K562 (cell line): ENCODE results near the gene MAPKAPK3. TPM values are rescaled to one million over a fixed set of nuclear protein-coding genes. Genes with fewer than 3 reads are reported as not detected.
A peak's percentile ranks its signal among the peaks of the same experiment; 100 is the strongest.

ENCODE experiments used
- ATAC-seq: fragments of 200-7000 bp; cut with Tn5 transposase; 3 replicates; pipeline ENCODE4 v1.9.1; 2020; ENCODE audit warnings: moderate library complexity
- BruUV-seq: library from RNA; stranded (reverse); fragments of 400-500 nt; replicated peaks from 2 replicates; lab custom pipeline; 2021; lab: Mats Ljungman, UMichigan
- CTCF ChIA-PET: fragments of 300-600 bp; formaldehyde crosslinking; extraction: SDS; loops from one replicate; lab custom pipeline; 2021; ENCODE audit warnings: low intra/inter-chr PET ratio; lab: Yijun Ruan, JAX
- POLR2A ChIA-PET: fragments of 300-600, 350-650 bp; sonication (Branson Sonifier 250); formaldehyde crosslinking; extraction: SDS; loops from one replicate; lab custom pipeline; 2021; ENCODE audit warnings: antibody characterized with exemption, inconsistent platforms; lab: Yijun Ruan, JAX
- DNase-seq, 4 experiments: peaks; one replicate each; pipeline versions ENCODE4 v3.0.0 to v3.0.0-alpha.2; 2011 to 2018; ENCODE audit warnings: low spot score in 3 of 4, mixed read lengths in 3 of 4; ENCODE audit errors: extremely low read depth in 1 of 4
- FAIRE-seq: peaks from 2 replicates; lab custom pipeline; 2011; peaks lifted over from hg19 to GRCh38; lab: Jason Lieb, UNC
- H2AFZ ChIP-seq: 2 replicates; pipeline ENCODE4 v1.6.0; 2011; ENCODE audit warnings: low read depth, low read length, control low read depth, inconsistent platforms
- H3K27ac ChIP-seq: fragments of 200-600 bp; 3 replicates; pipeline ENCODE4 v1.8.0; 2011; ENCODE audit warnings: low read depth, mild to moderate bottlenecking, control low read depth, inconsistent platforms, low read length, moderate library complexity, mixed read lengths; ENCODE audit errors: extremely low read depth
- H3K27me3 ChIP-seq, 2 experiments: fragments of 300-600 bp in 1 of 2; 2 replicates in 1 of 2; 3 replicates in 1 of 2; pipeline versions ENCODE4 v1.6.0 to v1.8.0; 2011; ENCODE audit warnings: inconsistent platforms in 2 of 2, low read length in 2 of 2, mild to moderate bottlenecking in 1 of 2, mixed read lengths in 1 of 2, moderate library complexity in 1 of 2; ENCODE audit not compliant: control insufficient read depth in 2 of 2, insufficient read depth in 2 of 2
- H3K36me3 ChIP-seq: fragments of 300-600 bp; 3 replicates; pipeline ENCODE4 v1.8.0; 2011; ENCODE audit warnings: mild to moderate bottlenecking, low read length, inconsistent platforms; ENCODE audit not compliant: control insufficient read depth, insufficient read depth
- H3K4me1 ChIP-seq, 2 experiments: fragments of 200-600 bp in 1 of 2; replicated peaks in 1 of 2; 2 replicates in 1 of 2; 3 replicates in 1 of 2; pipeline versions ENCODE4 v1.5.1 to v1.8.0; 2011; ENCODE audit warnings: inconsistent platforms in 2 of 2, low read length in 2 of 2, mild to moderate bottlenecking in 1 of 2, mixed read lengths in 1 of 2, moderate library complexity in 1 of 2; ENCODE audit not compliant: control insufficient read depth in 2 of 2, insufficient read depth in 2 of 2
- H3K4me2 ChIP-seq: 2 replicates; pipeline ENCODE4 v1.6.1; 2011; ENCODE audit warnings: low read length, control low read depth, inconsistent platforms, mixed read lengths; ENCODE audit not compliant: insufficient read depth
- H3K4me3 ChIP-seq: fragments of 200-600 bp; sonication (generic), shearing (Covaris generic); 2 replicates; pipeline ENCODE4 v1.5.1; 2016; ENCODE audit warnings: control low read depth, inconsistent platforms
- H3K79me2 ChIP-seq: fragments of 200-600 bp; 3 replicates; pipeline ENCODE4 v1.8.0; 2011; ENCODE audit warnings: low read length, inconsistent platforms; ENCODE audit not compliant: control insufficient read depth, insufficient read depth
- H3K9ac ChIP-seq, 2 experiments: 2 replicates each; pipeline versions ENCODE4 v1.6.0 to v1.6.1; 2011; ENCODE audit warnings: low read depth in 2 of 2, low read length in 2 of 2, control low read depth in 1 of 2, inconsistent platforms in 1 of 2, mild to moderate bottlenecking in 1 of 2, mixed read lengths in 1 of 2; ENCODE audit not compliant: insufficient read depth in 1 of 2
- H3K9me1 ChIP-seq: one replicate; pipeline ENCODE4 v1.6.0; 2011; ENCODE audit warnings: inconsistent platforms, mild to moderate bottlenecking, low read length, moderate library complexity; ENCODE audit not compliant: control insufficient read depth, insufficient read depth
- H3K9me3 ChIP-seq: replicated peaks from 2 replicates; pipeline ENCODE4 v1.5.1; 2011; ENCODE audit warnings: low read depth, low read length, inconsistent platforms; ENCODE audit not compliant: control insufficient read depth, insufficient read depth
- H4K20me1 ChIP-seq: replicated peaks from 2 replicates; pipeline ENCODE4 v1.6.1; 2011; ENCODE audit warnings: low read length, inconsistent platforms, mixed read lengths; ENCODE audit not compliant: control insufficient read depth, insufficient read depth
- C11orf30 ChIP-seq: fragments of 450-650 bp; IDR thresholded peaks from 2 replicates; pipeline ENCODE4 v1.6.1; 2016; ENCODE audit warnings: low read depth, mild to moderate bottlenecking
- DIDO1 ChIP-seq: fragments of 450-650 bp; IDR thresholded peaks from 2 replicates; pipeline ENCODE4 v1.6.1; 2016; ENCODE audit warnings: low read depth, missing biosample characterization, missing genetic modification characterization
- MAFG ChIP-seq: fragments of 450-650 bp; conservative IDR thresholded peaks from 2 replicates; pipeline ENCODE4 v1.6.1; 2016; ENCODE audit warnings: missing genetic modification characterization, missing compliant biosample characterization
- MAZ ChIP-seq, 2 experiments: fragments of 450-650 bp in 1 of 2; sonication (generic) in 1 of 2; formaldehyde crosslinking; IDR thresholded peaks in 1 of 2; conservative IDR thresholded peaks in 1 of 2; 2 replicates each; pipeline versions ENCODE4 v1.4.0 to v1.5.0; 2020; ENCODE audit warnings: mild to moderate bottlenecking in 1 of 2, missing genetic modification reagents in 1 of 2
- ZBTB5 ChIP-seq: fragments of 450-650 bp; IDR thresholded peaks from 2 replicates; pipeline ENCODE4 v1.6.1; 2017; ENCODE audit warnings: antibody characterized with exemption
- ZNF316 ChIP-seq: fragments of 450-650 bp; IDR thresholded peaks from 2 replicates; pipeline ENCODE4 v1.6.1; 2016
- WGBS: fragments of 100-300 bp; shearing (Covaris generic); methylation state at CpG from one replicate; pipeline ENCODE4 v1.1.6; 2016; ENCODE audit warnings: low coverage, mixed read lengths; ENCODE audit not compliant: insufficient coverage; ENCODE audit errors: missing lambda C conversion rate; 5-methylcytosine and 5-hydroxymethylcytosine counted together
- in situ Hi-C: fragments of 300-500 bp; cut with MboI; formaldehyde crosslinking; loops from 4 replicates; pipeline ENCODE4 v1.15.0; 2018; ENCODE audit warnings: inconsistent platforms, mixed read lengths
- intact Hi-C: fragments of 100-400 bp; cut with micrococcal nuclease; formaldehyde crosslinking; loops from 2 replicates; pipeline ENCODE4 v1.14.2; 2022
- polyA plus RNA-seq, 8 experiments: library from polyadenylated mRNA; depleted of rRNA in 4 of 8; stranded (reverse) in 5 of 8; unstranded in 3 of 8; fragments of >200 nt; fragmentation: Nextera tagmentation in 2 of 8; fragmentation: Illumina TruSeq in 1 of 8; extraction: Ambion mirVana in 2 of 8; extraction: Trizol in 1 of 8; gene quantifications; 2 replicates each; pipeline versions ENCODE4 v1.2.1 to v1.2.3, GENCODE V29; 2011 to 2014; ENCODE audit warnings: inconsistent platforms in 1 of 8, missing spikeins in 1 of 8
- total RNA-seq, 7 experiments: library from RNA; depleted of rRNA in 6 of 7; stranded (reverse); fragments of >200 nt in 6 of 7; fragmentation: Illumina TruSeq in 2 of 7; extraction: Trizol in 2 of 7; gene quantifications; 2 replicates each; pipeline versions ENCODE4 v1.2.1 to v1.2.3, GENCODE V29; 2011 to 2021; ENCODE audit warnings: low replicate concordance in 1 of 7

MAPKAPK3 gene
- total and polyA plus RNA-seq, 9 of the 15 experiments (the other 6 are each of a cell fraction or from before 2014, with no cell fraction given): 8.0 to 56.4 (median 41.2) TPM

- peak; percentile 43 for TF ChIP-seq ZNF316
- TF ChIP-seq MAZ (CRISPR knock-in tag; conservative IDR thresholded peaks at IDR 0.05 in 1 of 2, IDR thresholded peaks at IDR 0.05 in 1 of 2): no peak
- TF ChIP-seq ZBTB5: no peak
- TF ChIP-seq MAFG (tag): peak; percentile 31; the same call in 1 of the 2 replicates
- peak; percentile 38; the same call in 1 of the 2 replicates for TF ChIP-seq C11orf30
- TF ChIP-seq DIDO1 (tag): no peak
- TF ChIP-seq, all 486 proteins: peak for 3
- Histone ChIP-seq H3K4me1 (peaks cover 0 to 14% of the 10 kb centered on the region in 2 experiments; a peak in 2 of 5 replicates), H2AFZ (no peak overlapping the region), H4K20me1 (no peaks in the 10 kb centered on the region; the same call in 1 of the 2 replicates), H3K36me3 (no peaks in the 10 kb centered on the region), H3K4me3 (no peak overlapping the region), H3K9ac (no peak overlapping the region), H3K9me3 (no peaks in the 10 kb centered on the region), H3K4me2 (no peak overlapping the region), H3K27me3 (peaks cover 11 to 32% of the 10 kb centered on the region in 2 experiments; a peak in 4 of 5 replicates), H3K79me2 (no peaks in the 10 kb centered on the region), H3K27ac (no peak overlapping the region), H3K9me1 (no peaks in the 10 kb centered on the region)
- ATAC-seq (no peak), FAIRE-seq (no peak), DNase-seq (no peak)
- intact Hi-C loops: loop anchor here (10.0 kb wide), 1 partner anchor 703 kb away; no protein-coding TSS in a partner anchor
- POLR2A ChIA-PET: interaction anchor here (0.6 kb wide), 1 partner anchor 9 kb away, joined by 3 read pairs; no protein-coding TSS in a partner anchor
- CTCF ChIA-PET: no interaction called here
- BruUV-seq: no TSS peak
- WGBS: 0% methylated on average over 4 of the region's 4 CpGs
- in situ Hi-C loops: no loop called here
Measured at GRCh38 chr3:50671331-50671730, 54.4 kb downstream of the MAPKAPK3 start.
